Measurements from ENCODE around the gene KLHDC4. TPM values are rescaled to one million over a fixed set of nuclear protein-coding genes. Genes with fewer than 3 reads are reported as not detected.
A peak's percentile ranks its signal among the peaks of the same experiment; 100 is the strongest.
"Not testable (repeated sequence)": the region's sequence is repeated elsewhere in the genome, so short reads cannot be mapped to it uniquely, and the experiment has no call there.

Gene KLHDC4
- total RNA-seq, 6 experiments from 2014 or later: 18.4 to 23.7 (median 21.7) TPM

- Mint-ChIP-seq H3K4me3 (no peak overlapping the region), H3K36me3 (ENCODE audit: low read depth) (no peaks in the 10 kb centered on the region), H3K27ac (no peak overlapping the region), H3K27me3 (ENCODE audit: insufficient read depth) (peaks cover 15% of the 10 kb centered on the region), H3K4me1 (ENCODE audit: low read depth) (peaks cover 20% of the 10 kb centered on the region), H3K9me3 (no peaks in the 10 kb centered on the region)
- no peak for DNase-seq
- no peak for TF ChIP-seq CTCF (IDR thresholded peaks at IDR 0.05)
Measured at GRCh38 chr16:87682852-87683399, 82.9 kb downstream of the KLHDC4 start.

GRCh38 chr16:87681981-87682570 is 83.7 kb downstream of the KLHDC4 start:
- peak overlapping the region; percentile 58; the same call in 1 of the 2 replicates for H3K27ac Mint-ChIP-seq
- H3K4me3 Mint-ChIP-seq: no peak overlapping the region
- H3K27me3 Mint-ChIP-seq (ENCODE audit: insufficient read depth): peaks cover 20% of the 10 kb centered on the region
- peak; percentile 55 for DNase-seq
- H3K36me3 Mint-ChIP-seq (ENCODE audit: low read depth): no peaks in the 10 kb centered on the region
- TF ChIP-seq CTCF (IDR thresholded peaks at IDR 0.05): peak; percentile 71
- H3K4me1 Mint-ChIP-seq (ENCODE audit: low read depth): peaks cover 20% of the 10 kb centered on the region
- H3K9me3 Mint-ChIP-seq: no peaks in the 10 kb centered on the region

GRCh38 chr16:87681051-87681602 is 84.7 kb downstream of the KLHDC4 start:
- H3K4me3 Mint-ChIP-seq; H3K9me3 Mint-ChIP-seq; H3K36me3 Mint-ChIP-seq (ENCODE audit: low read depth); DNase-seq: not testable (repeated sequence)
- Mint-ChIP-seq H3K27me3 (ENCODE audit: insufficient read depth) (peaks cover 22% of the 10 kb centered on the region), H3K27ac (0 out of 2 replicates have a peak overlapping the region, but pooled peaks have one; percentile 32), H3K4me1 (ENCODE audit: low read depth) (peaks cover 20% of the 10 kb centered on the region)

- no peak for TF ChIP-seq CTCF (IDR thresholded peaks at IDR 0.05)
- Mint-ChIP-seq H3K27ac (no peak overlapping the region), H3K27me3 (ENCODE audit: insufficient read depth) (peaks cover 18% of the 10 kb centered on the region), H3K4me3 (no peak overlapping the region), H3K36me3 (ENCODE audit: low read depth) (no peaks in the 10 kb centered on the region), H3K9me3 (no peaks in the 10 kb centered on the region), H3K4me1 (ENCODE audit: low read depth) (peaks cover 20% of the 10 kb centered on the region)
- no peak for DNase-seq
Measured at GRCh38 chr16:87680272-87680644, 85.5 kb downstream of the KLHDC4 start.

GRCh38 chr16:87679593-87680271 is 86.1 kb downstream of the KLHDC4 start:
- Mint-ChIP-seq H3K27ac (no peak overlapping the region), H3K4me3 (no peak overlapping the region), H3K27me3 (ENCODE audit: insufficient read depth) (peaks cover 13% of the 10 kb centered on the region), H3K36me3 (ENCODE audit: low read depth) (no peaks in the 10 kb centered on the region), H3K4me1 (ENCODE audit: low read depth) (peaks cover 20% of the 10 kb centered on the region), H3K9me3 (no peaks in the 10 kb centered on the region)
- TF ChIP-seq CTCF (IDR thresholded peaks at IDR 0.05): no peak
- DNase-seq: no peak

- no peak for DNase-seq
- H3K36me3 Mint-ChIP-seq (ENCODE audit: low read depth): no peaks in the 10 kb centered on the region
- H3K4me1 Mint-ChIP-seq (ENCODE audit: low read depth): peaks cover 20% of the 10 kb centered on the region
- no peaks in the 10 kb centered on the region for H3K9me3 Mint-ChIP-seq
- no peak for TF ChIP-seq CTCF (IDR thresholded peaks at IDR 0.05)
- H3K27me3 Mint-ChIP-seq (ENCODE audit: insufficient read depth): peaks cover 12% of the 10 kb centered on the region
- H3K4me3 Mint-ChIP-seq: no peak overlapping the region
- H3K27ac Mint-ChIP-seq: no peak overlapping the region
Measured at GRCh38 chr16:87678618-87679017, 87.2 kb downstream of the KLHDC4 start.

Data from HFFc6 (cell line).